NB4 (cell line): ENCODE results near the gene SLC34A1.

ENCODE experiments used
- CTCF ChIP-seq: IDR thresholded peaks from one replicate; pipeline ENCODE4 v1.5.1; 2012; ENCODE audit warnings: low read depth, low read length
- MYC ChIP-seq: IDR thresholded peaks from 2 replicates; pipeline ENCODE4 v1.6.1; 2011; ENCODE audit warnings: low read depth, low read length
- POLR2A ChIP-seq: IDR thresholded peaks from 2 replicates; pipeline ENCODE4 v1.6.1; 2011; ENCODE audit warnings: mild to moderate bottlenecking; ENCODE audit not compliant: insufficient read length; ENCODE audit errors: extremely low read depth
- TF ChIP-seq, protein P1 (sequence below): IDR thresholded peaks from 2 replicates; pipeline ENCODE4 v1.6.1; 2011; ENCODE audit warnings: low read depth, low read length

DNA sequence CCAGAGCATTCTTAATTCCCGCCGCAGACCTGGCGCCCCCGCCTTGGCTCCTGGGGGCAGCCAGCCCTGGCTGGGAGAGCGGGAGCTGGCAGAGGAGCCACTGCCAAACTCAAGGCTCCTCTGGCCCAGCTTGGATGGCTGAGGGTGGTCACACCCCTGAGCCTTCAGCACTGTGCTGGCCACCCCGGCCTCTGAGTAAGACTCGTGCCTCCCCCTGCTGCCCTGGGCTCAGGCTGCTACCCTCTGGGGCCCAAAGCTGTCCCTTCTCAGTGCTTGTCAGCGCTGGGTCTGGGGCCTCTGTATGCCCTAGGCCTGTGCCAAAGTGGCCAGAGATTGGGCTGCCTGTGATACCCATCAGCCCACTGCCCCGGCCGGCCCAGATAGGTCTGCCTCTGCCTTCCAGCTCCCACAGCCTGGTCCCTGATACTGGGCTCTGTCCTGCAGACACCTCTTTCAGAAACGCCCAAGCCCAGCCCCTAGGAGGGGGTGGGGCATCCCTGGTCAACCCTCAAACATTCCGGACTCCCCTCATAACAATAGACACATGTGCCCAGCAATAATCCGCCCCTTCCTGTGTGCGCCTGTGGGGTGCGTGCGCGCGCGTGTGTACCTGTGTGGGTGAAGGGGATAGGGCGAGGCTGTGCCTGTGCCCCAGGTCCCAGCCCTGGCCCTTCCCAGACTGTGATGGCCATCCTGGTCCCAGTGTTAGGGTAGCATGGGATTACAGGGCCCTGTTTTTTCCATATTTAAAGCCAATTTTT is 58.0 kb downstream of the SLC34A1 start:
- TF ChIP-seq POLR2A (no peak), CTCF (no peak), MYC (no peak)
- TF ChIP-seq, protein P1, sequence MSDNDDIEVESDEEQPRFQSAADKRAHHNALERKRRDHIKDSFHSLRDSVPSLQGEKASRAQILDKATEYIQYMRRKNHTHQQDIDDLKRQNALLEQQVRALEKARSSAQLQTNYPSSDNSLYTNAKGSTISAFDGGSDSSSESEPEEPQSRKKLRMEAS, result no peak
